ENCODE data around the gene C16orf96.

Gene C16orf96

DNA sequence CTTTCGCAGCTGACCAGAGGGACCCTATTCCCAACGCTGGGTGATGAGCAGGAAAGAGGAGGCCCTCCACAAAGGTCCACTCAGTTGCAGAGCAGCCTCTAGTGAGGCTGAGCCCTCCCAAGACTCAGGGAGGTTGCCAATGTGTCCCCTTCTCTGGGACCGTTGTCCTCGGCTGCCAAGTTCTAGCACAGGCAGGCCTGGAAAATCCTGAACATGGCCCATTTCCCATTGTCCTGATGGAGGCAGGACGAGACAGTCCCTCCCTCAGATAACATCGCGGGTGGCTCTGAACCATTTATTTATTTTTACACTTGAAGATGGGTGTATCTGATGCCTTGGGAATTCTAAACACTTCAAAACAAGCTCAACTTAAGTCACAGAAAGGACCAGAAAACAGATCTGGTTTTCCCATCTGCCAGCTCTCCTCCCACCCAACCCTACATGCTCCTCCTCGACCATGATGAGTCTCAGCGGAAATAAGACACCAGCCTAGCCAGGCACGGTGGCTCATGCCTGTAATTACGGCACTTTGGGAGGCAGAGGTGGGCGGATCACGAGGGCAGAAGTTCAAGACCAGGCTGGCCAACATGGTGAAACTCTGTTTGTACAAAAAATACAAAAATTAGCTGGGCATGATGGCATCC, 30.4 kb upstream of the C16orf96 start:
- no peak for DNase-seq

DNA sequence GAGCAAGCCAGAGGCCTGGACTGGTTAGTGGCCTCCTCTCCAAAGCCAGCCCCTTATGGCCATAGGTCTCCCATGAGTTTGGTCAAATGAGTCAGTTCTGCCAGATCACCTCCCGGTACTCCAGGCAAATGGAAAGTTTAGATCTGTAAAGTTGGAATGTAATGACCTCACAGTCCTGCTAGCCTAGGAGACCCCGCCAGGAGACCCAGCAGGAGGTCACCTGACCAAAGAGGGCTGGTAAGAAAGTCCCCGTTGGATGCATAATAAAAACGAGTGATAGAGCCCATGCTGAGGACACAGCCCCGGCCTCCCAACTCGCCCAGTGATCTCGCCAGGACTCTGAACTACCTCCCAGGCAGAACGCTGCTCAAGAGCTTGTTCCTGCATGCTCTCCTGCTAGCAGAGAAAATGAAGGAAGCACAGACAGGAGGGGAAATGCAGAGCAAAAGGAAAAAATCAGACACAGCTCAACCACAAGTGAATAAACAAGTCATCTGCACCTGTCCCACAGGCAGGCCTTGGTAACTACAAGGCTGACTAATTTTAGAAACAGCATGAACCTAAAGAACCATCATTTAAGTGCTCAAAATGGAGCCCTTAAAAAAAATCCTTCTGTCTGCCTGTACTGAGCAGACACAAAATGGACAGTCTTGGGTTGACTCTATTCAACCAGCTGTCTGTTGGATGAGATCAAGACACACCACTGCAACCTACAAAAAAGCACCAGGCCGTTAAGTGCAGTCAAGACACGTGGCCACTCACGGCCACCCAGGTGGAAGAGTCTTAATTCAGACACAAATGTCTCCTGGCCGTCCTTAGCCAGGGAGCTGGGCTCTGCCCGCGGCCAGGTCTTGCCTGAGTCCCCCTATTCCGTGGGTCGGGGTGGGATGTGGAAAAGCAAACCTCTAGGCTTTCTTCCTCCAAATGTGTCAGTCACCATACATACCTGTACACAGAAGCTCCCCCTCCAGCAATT, 26.8 kb upstream of the C16orf96 start:
- DNase-seq, result no peak

DNA sequence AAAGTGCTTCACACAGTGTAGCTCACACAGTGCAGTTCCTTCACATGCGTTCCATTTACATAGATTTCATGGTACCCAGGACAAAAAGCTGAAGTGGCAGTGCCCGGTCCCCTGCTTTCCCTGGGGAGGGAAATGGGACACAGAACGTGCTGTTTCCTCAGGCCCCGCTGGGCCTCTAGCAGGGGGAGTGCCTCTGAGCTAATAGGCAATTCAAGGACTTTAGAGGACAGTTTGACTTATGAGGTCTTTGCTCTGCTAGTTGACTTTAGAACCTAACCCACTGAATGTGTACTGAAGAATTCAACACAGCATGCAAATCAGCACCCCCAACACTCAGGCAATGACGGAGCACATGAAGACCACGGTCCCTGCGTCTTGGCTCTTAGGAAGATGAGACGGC, 24.3 kb upstream of the C16orf96 start:
- DNase-seq, result no peak

DNA sequence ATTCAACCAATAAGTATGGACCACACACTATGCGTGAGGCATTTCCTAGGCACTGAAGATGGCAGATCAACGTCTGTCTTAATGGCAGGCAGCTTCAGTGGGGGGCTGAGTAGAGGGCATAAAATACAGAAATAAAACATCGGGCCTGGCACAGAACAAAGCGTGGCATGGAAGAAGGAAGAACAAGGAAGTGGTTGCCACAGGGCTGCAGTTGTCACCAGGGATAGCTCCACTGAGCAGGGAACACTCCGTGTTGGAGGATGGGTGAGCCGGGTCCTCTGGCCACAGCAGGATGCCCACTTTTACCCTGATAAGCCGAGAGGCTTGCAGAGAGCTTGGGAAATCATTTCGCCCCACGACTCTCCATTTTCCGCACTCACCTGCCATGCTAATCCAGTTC, 23.9 kb upstream of the C16orf96 start:
- DNase-seq, result no peak

DNA sequence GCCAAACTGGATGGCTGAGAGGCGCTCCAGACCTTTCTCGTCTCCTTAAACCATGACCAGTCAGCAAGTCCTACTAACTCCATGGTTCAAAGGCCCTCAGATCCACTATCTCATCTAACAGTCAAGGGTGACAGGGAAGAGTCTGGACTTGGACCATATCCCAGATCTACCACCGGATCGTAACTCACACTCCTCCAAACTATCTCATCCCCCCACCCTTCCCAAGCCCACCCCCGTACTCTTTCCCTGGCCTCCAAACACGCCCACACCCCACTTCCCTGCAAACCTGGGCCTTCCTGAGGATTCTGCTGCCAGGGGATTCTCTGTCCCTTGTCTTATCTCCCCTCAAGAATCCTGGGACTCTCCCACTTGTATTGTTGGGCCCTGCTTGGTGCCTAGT, 22.6 kb upstream of the C16orf96 start:
- no peak for DNase-seq

DNA sequence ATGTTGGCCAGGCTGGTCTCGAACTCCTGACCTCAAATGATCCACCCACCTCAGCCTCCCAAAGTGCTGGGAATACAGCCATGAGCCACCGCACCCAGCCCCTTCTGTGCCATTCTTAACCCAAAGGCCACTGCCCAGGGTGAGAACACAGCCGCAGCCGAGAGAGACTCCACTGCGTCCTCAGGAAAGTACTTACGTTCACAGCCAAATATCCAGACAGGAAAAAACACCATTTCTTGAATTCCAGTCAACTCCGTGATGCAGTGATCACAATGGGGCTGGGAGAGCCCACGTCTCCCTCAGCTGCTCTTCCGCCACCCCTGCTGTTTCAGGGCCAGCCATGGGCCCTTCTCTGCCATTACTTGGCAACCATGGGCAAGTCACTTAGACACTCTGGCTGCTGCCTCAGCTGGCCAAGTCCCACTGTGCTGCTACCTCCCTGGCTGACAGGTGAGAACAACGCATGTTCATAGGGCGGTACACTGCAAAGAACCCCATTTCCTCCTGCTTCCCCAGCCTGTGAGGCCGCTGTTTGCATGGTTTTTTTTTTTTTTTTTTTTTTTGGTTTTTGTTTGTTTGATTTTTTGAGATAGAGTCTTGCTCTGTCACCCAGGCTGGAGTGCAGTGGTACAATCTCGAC, 21.9 kb upstream of the C16orf96 start:
- no peak for DNase-seq

DNA sequence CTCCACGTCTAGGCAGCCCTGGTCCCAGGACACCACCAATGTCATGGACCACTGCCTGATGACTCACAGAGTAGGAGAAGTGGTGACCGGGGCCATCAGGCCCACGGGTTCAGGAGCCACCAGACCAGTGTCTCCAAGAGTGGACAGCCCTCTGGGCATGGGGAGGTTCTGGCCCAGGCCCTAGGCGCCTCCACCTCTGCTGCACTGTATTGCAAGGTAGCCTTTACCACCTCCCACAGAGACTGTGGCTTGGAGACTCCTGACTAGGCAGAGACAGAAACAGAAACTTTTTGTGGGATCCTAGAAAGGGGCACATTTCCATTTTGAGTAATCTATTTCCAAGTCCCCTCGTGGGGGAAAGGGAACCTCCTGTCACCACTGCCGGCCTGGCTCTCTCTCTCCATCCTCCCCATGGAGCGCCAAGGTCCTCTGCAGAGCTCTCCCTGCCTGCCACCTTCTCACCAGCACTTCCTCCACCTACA, 20.5 kb upstream of the C16orf96 start:
- no peak for DNase-seq

DNA sequence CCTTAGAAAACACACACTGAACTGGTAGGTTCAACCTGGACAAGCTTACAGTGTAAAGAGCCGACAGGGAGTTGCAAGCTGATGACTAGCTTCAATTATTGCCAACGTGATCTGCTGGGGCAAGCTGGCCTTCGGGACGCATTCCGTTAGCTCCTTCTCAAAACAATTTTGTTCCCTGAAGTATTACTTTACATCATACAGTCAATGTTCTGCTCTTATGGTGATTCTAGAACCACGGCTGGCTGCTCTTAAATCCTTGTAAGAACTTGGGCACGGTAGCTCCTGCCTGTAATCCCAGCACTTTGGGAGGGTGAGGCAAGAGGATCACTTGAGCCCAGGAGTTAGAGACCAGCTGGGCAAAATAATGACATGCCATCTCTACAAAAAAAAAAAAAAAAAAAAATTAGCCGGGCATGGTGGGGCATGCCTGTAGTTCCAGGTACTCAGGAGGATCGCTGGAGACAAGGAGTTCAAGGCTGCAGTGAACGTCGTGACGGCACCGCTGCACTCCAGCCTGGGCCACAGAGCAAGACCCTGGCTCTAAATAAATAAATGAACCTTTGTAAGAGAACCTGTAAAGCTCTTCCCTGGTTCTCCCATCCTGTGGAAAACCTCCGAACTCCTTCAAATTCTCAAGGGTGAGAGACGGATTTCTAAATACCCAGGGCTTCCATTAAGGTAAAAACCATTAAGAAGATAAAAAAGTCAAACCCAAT, 19.6 kb upstream of the C16orf96 start:
- DNase-seq, result no peak

DNA sequence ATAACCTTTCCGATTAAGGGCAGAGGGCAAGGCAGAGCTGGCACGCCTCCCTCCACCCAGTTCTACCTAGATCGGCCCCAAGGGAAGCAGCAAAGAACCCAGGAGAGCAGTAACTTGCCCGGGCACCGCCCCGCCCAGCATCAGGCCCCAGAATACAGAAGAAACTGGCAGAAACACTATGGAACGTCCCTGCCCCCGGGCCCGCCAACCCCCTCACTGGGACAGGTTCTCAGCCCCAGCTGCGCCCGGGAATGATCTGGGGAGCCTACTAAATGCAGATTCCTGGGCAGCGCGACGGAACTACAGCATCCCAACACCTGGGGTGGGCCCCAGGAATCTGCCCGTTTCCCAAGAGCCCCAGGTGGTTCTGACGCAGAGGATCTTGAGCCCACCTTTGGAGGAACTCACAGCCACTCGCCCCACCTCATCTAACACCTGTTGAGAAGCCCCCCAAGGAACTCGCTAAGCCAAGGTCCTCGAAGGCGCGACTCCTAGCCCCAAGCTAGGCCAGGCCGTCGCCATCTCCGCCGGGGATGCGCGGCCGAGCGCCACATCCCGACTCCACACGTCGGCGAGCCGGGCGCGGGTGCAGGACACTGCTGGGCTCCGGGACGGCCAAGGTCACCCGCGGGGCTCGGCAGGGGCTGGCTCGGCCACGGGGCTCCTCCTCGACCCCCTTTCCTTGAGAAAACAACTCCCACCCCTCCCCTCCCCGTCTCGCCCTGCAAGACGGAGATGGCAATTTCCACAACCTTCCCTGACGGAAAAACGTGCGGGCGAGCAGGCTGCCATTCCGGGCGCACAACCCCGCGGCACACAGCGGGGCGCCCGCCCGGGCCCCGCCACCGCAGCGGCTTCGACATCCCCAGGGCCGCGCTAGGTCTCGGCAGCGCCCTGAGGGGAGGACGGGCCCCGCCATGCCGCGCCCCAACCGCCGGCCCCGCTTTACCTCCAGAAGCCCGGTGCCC, 18.5 kb upstream of the C16orf96 start:
- no peak for DNase-seq

DNA sequence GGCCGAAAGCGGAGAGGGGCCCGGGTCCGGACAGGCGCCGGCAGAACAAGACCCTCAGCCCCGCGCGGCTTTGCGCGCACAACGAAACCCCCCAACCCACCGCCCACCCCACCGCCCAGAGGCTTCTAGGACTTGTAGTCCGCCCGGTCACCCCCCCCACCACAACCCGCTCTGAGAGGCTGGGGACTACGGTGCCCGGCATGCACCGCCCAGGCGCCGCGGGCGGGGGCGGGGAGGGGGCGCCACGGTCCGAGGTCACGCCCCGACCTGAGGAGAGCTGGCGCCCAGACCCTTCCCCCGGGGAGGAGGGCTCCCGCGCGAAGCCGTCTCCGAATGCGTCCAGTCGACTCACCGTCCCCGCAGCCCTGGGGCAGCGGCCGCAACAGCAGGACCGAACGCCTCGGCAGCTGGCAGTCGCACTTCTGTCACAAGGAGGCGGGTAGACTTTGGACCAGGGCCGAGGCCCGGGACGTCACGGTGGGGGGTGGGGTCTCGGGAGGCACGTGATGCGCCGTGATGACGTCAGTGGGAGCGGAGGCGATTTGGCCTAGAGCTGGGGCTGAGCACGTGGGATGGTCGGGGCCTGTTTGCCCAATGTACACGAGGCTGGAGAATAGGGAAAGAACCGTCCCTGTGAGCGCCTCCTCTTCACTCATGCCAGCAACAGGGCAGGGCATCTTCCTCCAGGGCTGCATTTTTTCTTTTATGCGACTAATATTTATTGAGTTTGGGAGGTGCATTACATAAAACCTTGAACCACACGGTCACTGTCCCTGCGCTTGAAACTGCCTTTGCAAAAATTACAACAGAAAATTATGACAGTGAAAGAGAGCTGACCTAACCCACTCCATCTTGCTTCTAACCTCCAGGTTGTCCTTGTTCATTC, 17.5 kb upstream of the C16orf96 start, which contains the start of gene CDIP1:
TSS of gene CDIP1 (minus strand) at position 424 of the 886 bp plus-strand sequence. CDS start 24,643 bp downstream, outside the sequence.
- peak; percentile 53 for DNase-seq

DNA sequence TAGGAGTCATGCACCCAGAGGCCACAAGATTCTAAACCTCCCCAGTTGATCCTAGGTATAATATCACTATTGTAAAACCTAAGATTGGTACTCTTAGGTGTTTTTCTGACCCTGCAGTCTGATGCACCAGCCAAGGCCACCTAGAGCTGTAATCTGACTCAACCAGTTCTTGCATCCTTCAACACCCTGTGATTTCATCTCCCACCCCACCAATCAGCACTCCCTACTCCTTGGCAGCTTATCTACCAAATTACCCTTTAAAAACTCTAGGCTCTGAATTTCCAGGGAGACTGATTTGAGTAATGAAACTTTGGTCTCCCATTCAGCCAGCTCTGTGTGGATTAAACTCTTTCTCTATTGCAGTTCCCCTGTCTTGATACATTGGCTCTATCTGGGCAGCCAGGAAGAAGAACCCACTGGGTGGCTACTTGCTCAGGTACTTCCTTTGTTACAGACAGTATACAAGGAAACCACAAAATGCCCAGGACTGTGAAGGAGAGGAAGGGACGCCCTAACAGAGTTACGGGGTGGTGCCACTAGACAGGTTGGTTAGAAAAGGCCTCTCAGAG, 16.3 kb upstream of the C16orf96 start:
- no peak for DNase-seq

DNA sequence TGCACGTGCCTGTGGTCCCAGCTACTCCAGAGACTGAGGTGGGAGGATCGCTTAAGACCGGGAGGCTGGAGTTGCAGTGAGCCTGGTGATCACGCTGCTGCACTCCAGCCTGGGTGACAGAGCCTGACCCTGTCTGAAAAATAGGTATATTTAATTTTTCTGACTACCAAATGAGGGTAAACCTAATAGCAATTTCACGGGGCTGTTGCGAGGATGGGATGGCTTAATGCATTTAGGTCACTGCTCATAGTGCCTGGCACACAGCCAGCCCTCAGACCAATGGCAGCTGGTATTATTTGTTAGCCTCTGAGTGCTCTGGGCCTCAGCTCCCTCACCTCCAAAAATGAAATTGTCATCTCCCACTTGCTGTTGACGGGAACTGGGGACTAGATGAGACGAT, 11.7 kb upstream of the C16orf96 start:
- no peak for DNase-seq

DNA sequence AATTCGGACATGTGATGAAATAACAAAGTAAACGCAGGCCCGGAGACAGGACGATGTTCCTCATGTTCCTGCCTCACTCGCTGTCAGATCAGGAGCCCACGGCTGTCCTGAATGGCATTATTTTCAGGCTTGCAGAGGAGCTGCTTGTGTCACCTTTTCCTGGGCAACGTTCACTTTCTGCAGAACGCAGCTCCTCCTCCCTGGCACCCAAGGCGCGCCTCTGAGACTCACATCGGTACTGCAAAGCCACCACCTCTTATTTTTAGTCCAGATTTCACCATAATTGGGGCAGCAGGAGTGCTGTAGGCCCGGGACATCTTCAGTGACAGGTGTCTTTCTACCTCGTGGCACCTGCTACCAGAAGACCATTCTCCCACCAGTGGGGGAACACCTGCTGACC, 8.0 kb upstream of the C16orf96 start:
- DNase-seq, result no peak

DNA sequence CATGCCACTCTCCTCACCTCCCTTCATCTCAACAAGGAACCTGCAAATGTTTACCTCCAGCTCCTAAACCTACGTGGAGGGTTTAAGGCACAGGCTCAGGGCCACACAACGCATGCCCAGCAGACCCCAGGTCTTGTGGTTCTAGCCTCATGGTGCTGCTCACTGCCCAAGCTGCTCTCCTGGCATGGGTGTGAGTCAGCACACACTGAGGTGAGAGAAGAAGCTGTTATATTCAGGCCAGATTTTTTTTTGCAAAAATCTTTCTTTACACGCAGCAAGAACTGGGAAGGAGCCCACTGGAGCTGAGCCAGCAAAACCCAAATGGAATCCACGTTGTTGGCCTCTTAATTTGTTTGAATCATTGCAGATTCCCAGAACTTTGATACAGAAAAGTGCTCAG, 5.5 kb upstream of the C16orf96 start:
- no peak for DNase-seq

DNA sequence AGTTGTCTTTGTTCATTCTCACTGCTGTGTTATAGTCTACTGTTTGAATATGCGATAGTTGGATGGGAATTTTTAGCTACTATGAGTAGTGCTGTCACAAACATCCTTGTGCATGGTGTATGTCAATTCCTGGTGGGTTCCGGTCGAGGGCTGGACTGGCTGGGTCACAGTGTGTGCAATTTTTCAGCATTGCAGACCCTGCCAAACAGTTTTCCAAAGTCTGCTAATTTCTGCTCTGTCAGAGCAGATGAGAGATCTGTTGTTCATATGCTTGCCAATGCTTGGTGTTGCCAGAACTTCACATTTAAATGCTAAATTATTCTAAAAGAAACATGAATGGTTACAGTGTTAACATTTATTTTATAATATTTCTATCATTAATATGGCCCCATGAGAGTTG, 3.6 kb upstream of the C16orf96 start:
- no peak for DNase-seq

DNA sequence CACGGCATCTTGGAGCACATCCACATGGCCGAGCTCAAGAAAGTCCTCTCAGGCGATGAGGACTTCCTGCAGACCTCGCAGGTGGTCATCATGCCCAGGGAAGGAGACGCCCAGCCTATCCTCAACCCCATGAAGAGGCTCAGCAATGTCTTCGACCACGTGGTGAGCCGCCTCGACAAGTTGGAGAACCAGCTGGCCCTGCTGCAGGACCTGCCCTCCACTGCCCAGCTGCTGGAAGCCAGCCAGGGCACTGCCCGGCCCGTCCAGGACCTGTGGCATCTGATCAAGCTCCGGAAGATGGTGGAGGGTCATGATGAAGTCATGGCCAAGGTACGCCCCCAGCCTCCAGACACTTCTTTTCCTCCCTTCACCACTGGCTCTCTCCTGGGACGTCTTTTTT, 440 bp downstream of the C16orf96 start:
- no peak for DNase-seq

DNA sequence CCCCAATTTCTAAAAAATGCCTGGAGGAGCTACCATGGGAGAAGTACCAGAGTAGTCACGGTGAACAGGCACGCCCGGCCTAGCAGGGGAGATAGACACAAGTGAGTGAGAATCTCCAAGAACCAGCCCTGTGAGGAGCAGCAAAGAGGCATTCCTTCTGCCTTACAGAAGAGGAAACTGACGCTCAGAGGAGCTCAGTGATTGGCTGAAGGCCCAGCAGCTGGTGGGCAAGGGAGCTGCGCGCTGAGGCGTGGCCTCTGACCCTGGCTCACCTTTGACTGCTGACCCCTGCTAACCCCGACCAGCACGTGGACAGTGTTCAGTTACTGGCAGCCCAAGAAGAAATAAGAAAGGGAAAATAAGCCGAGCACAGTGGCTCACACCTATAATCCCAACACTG, 1.8 kb downstream of the C16orf96 start:
- DNase-seq, result no peak

DNA sequence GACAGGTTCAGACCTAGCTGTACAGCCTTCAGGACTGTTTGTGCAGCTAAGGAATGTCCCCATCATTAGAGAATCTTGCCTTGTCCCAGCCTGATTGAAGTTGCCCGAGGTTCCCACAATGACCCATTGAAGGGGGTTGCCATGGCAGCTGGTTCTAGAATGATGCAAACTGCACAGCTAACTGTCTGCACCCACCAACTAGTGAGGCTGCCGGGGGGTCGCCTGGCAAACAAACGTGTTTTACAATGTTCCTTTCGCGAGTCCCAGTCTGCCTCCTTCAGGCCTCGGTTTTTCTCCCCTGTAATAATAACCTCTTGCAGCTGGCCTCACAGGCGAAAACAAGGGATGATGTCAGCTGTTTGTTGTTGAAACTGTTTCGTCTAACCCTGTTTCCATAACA, 5.5 kb downstream of the C16orf96 start:
- no peak for DNase-seq

DNA sequence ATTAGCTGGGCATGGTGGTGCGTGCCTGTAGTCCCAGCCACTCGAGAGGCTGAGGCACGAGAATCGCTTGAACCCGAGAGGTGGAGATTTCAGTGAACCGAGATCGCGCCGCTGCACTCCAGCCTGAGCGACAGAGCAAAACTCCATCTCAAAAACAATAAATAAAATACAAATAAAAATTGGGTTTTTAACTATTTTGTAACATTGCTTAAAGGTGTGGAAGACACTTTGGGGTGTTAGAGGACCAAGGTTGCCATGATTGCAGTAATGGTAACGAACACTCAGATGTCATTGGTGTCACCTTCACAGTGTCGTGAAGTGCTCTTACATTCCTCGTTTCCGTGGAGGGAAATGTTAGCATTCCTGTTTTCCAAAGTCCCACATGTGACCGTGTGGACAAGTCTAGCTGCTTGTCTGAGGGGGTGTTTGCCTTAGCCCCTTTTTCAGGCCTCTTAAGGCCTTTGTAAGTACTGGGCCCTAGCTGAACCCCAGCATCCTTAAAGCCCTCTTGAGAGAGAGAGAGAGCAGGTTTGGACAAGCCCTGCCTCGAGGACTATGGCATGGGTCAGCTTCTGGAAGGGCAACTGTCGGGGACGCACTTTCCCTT, 8.6 kb downstream of the C16orf96 start:
- no peak for DNase-seq

DNA sequence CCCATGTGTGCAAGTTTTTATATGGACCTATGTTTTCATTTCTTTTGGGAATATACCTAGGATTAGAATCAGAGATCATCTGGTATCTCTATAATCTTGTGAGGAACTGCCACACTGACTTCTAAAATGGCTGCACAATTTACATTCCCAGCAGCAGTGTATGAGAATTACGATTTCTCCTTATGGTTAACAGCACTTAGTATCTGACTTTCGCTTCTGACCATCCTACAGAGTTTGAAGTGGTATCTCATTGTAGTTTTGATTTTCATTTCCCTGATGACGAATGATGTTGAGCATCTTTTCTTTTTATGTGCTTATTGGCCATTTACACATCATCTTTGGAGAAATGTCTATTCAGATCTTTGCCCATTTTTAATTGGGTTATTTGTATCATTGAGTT, 10.0 kb downstream of the C16orf96 start:
- no peak for DNase-seq

Measured in NCI-H524 treated with DMSO at 0.1 percent for 48 hours (cell line).